Body of pancreas (tissue), 4 donors: Measurements from ENCODE around the gene ALKBH7.

Experiments
- CTCF ChIP-seq, 7 experiments: fragments of 450-650 bp in 4 of 7; fragments of 200-600 bp in 3 of 7; sonication (generic) in 3 of 7; IDR thresholded peaks; one replicate each; pipeline ENCODE4 v1.5.1; 2016 to 2019; ENCODE audit warnings: antibody characterized with exemption in 7 of 7
- POLR2A ChIP-seq, 3 donors: fragments of 450-650 bp; IDR thresholded peaks; one replicate each; pipeline ENCODE4 v1.6.1; 2016; ENCODE audit warnings: antibody characterized with exemption in 3 of 3, mild to moderate bottlenecking in 2 of 3

GRCh38 chr19:6402058-6402457 is 29.5 kb downstream of the ALKBH7 start:
- TF ChIP-seq POLR2A (IDR thresholded peaks at IDR 0.05): no peak
- TF ChIP-seq CTCF (IDR thresholded peaks at IDR 0.05): no peak
